Caco-2 (cell line): Measurements from ENCODE around the gene CD14. TPM values are rescaled to one million over a fixed set of nuclear protein-coding genes. Genes with fewer than 3 reads are reported as not detected.
"Not testable (repeated sequence)": the region's sequence is repeated elsewhere in the genome, so short reads cannot be mapped to it uniquely, and the experiment has no call there.

Experiments used
- BruUV-seq: library from RNA; stranded (reverse); fragments of 400-500 nt; replicated peaks from 2 replicates; lab custom pipeline; 2021; lab: Mats Ljungman, UMichigan
- CTCF ChIA-PET: fragments of 300-600 bp; sonication (Branson Sonifier 250); formaldehyde crosslinking; loops from one replicate; lab custom pipeline; 2022; ENCODE audit warnings: antibody characterized with exemption; lab: Charles Lee
- POLR2A ChIA-PET: fragments of 300-600 bp; sonication (Branson Sonifier 250); formaldehyde crosslinking; loops from one replicate; lab custom pipeline; 2022; ENCODE audit warnings: antibody characterized with exemption; lab: Charles Lee
- DNase-seq, 2 experiments: peaks; one replicate each; pipeline versions ENCODE4 v3.0.0 to v3.0.0-alpha.2; 2020 to 2022
- H3K27me3 ChIP-seq: replicated peaks from 2 replicates; pipeline ENCODE4 v1.6.0; 2011; ENCODE audit warnings: low read length; ENCODE audit not compliant: control insufficient read depth, insufficient read depth
- H3K36me3 ChIP-seq: 2 replicates; pipeline ENCODE4 v1.5.1; 2011; ENCODE audit warnings: low read length; ENCODE audit not compliant: control insufficient read depth, insufficient read depth
- H3K4me1 ChIP-seq: fragments of 250-450 bp; sonication (Bioruptor Pico); 2 replicates; pipeline ENCODE4 v1.5.1; 2020; ENCODE audit warnings: mild to moderate bottlenecking
- H3K4me3 ChIP-seq: 2 replicates; pipeline ENCODE4 v1.5.1; 2011; ENCODE audit warnings: low read depth, mild to moderate bottlenecking, control low read depth, low read length
- H3K9me3 ChIP-seq: fragments of 250-450 bp; sonication (Bioruptor Pico); 2 replicates; pipeline ENCODE4 v1.5.1; 2020; ENCODE audit warnings: mild to moderate bottlenecking, moderate library complexity
- H3K27ac Mint-ChIP-seq: one replicate; pipeline ENCODE4 v1.8.0; 2022; ENCODE audit warnings: mixed read lengths; ENCODE audit not compliant: unreplicated experiment
- H3K27me3 Mint-ChIP-seq: one replicate; pipeline ENCODE4 v1.8.0; 2022; ENCODE audit warnings: mixed read lengths; ENCODE audit not compliant: insufficient read depth, unreplicated experiment
- H3K36me3 Mint-ChIP-seq: one replicate; pipeline ENCODE4 v1.8.0; 2022; ENCODE audit warnings: mild to moderate bottlenecking, mixed read lengths; ENCODE audit not compliant: insufficient read depth, unreplicated experiment
- H3K4me1 Mint-ChIP-seq: one replicate; pipeline ENCODE4 v1.8.0; 2022; ENCODE audit warnings: low read depth, mixed read lengths; ENCODE audit not compliant: unreplicated experiment
- H3K4me3 Mint-ChIP-seq: one replicate; pipeline ENCODE4 v1.8.0; 2022; ENCODE audit warnings: mild to moderate bottlenecking, moderate library complexity, mixed read lengths; ENCODE audit not compliant: unreplicated experiment
- H3K9me3 Mint-ChIP-seq: one replicate; pipeline ENCODE4 v1.8.0; 2022; ENCODE audit warnings: mixed read lengths; ENCODE audit not compliant: unreplicated experiment
- CTCF ChIP-seq, 2 experiments: fragments of 200-600 bp in 1 of 2; IDR thresholded peaks; 1 replicate in 1 of 2; 2 replicates in 1 of 2; pipeline versions ENCODE4 v1.5.1 to v1.8.0; 2011 to 2022; ENCODE audit warnings: antibody characterized with exemption in 1 of 2, control low read depth in 1 of 2, inconsistent platforms in 1 of 2, low read depth in 1 of 2, low read length in 1 of 2, mild to moderate bottlenecking in 1 of 2, moderate library complexity in 1 of 2; ENCODE audit not compliant: insufficient read depth in 1 of 2, severe bottlenecking in 1 of 2, unreplicated experiment in 1 of 2
- intact Hi-C: fragments of 100-400 bp; cut with micrococcal nuclease; formaldehyde crosslinking; loops from one replicate; pipeline ENCODE4 v1.10.0; 2022; ENCODE audit not compliant: unreplicated experiment
- total RNA-seq: library from RNA; stranded (reverse); gene quantifications from 2 replicates; pipeline ENCODE4 v1.2.3, GENCODE V29; 2022

Gene CD14
- total RNA-seq, 1 experiment from 2014 or later: 13.3 TPM

DNA sequence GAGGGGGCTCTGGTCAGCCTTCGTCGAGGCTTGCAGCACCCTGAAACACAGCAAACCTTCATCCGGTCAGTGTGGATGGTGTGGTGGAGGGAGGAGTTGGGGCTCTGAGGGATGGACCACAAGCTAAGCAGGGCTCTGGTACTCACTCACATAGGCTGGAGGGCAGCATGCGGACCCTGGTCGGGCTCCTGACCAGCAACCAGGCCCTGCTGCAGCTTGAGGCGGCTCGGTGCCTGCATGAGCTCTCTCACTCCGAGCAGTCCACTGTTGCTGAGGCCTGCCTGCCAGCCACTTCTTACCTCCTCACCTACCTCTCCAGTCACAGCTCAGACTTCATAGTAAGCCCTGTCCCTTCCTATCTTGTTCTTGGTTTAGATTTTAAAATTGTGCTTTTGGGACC is 8.7 kb upstream of the CD14 start:
- no peak overlapping the region for H3K27ac Mint-ChIP-seq
- no peak for DNase-seq
- Histone ChIP-seq H3K4me1 (peaks cover 17% of the 10 kb centered on the region), H3K27me3 (no peaks in the 10 kb centered on the region), H3K4me3 (no peak overlapping the region), H3K9me3 (no peaks in the 10 kb centered on the region), H3K36me3 (peaks cover 4% of the 10 kb centered on the region; the same call in 1 of the 2 replicates)
- H3K27me3 Mint-ChIP-seq: no peaks in the 10 kb centered on the region
- no peak overlapping the region for H3K4me3 Mint-ChIP-seq
- no TSS peak for BruUV-seq
- H3K36me3 Mint-ChIP-seq: peaks cover 48% of the 10 kb centered on the region
- TF ChIP-seq CTCF (IDR thresholded peaks at IDR 0.05; ENCODE audit: insufficient read depth in 1 of 2, low read depth in 1 of 2, low read length in 1 of 2, severe bottlenecking in 1 of 2, unreplicated experiment in 1 of 2): no peak
- intact Hi-C loops: loop anchor here (10.0 kb wide), 1 partner anchor 427 kb away; no protein-coding TSS in a partner anchor
- no peaks in the 10 kb centered on the region for H3K9me3 Mint-ChIP-seq
- ChIA-PET POLR2A (no interaction called here), CTCF (no interaction called here)
- peaks cover 31% of the 10 kb centered on the region for H3K4me1 Mint-ChIP-seq

GRCh38 chr5:140639148-140639981 is 6.4 kb upstream of the CD14 start, which contains the start of gene TMCO6:
TSS of gene TMCO6 (plus strand) at chr5:140639451. CDS start at chr5:140639528, 77 bp downstream.
- Histone ChIP-seq H3K27me3 (no peaks in the 10 kb centered on the region), H3K4me1 (peaks cover 17% of the 10 kb centered on the region), H3K9me3 (no peaks in the 10 kb centered on the region), H3K36me3 (peaks cover 4% of the 10 kb centered on the region; the same call in 1 of the 2 replicates), H3K4me3 (peak within 1 kb of the TSS; percentile 96)
- Mint-ChIP-seq H3K9me3 (no peaks in the 10 kb centered on the region), H3K27me3 (no peaks in the 10 kb centered on the region), H3K4me3 (peak within 1 kb of the TSS; percentile 83), H3K4me1 (peaks cover 27% of the 10 kb centered on the region), H3K36me3 (peaks cover 35% of the 10 kb centered on the region), H3K27ac (peak within 1 kb of the TSS; percentile 96)
- TF ChIP-seq CTCF (IDR thresholded peaks at IDR 0.05; ENCODE audit: insufficient read depth in 1 of 2, low read depth in 1 of 2, low read length in 1 of 2, severe bottlenecking in 1 of 2, unreplicated experiment in 1 of 2): peak; percentile 74 to 77
- intact Hi-C loops: loop anchor here (1.0 to 5.0 kb wide), 10 partner anchors 8 to 282 kb away; partner anchors contain the start of genes ANKHD1, APBB3, EIF4EBP3 and IK
- BruUV-seq: TSS peak; percentile 40
- DNase-seq: peak; percentile 97 to 98
- POLR2A ChIA-PET: interaction anchor here (0.6 to 2.7 kb wide), 9 partner anchors 8 to 237 kb away, joined by 3 to 26 read pairs (median 4); partner anchors contain the start of genes EIF4EBP3, IK, NDUFA2 and SRA1
- CTCF ChIA-PET: interaction anchor here (0.6 to 2.9 kb wide), 3 partner anchors 8 to 1297 kb away, joined by 3 to 10 read pairs (median 5); partner anchors contain the start of genes EIF4EBP3, IK and NDUFA2

- Mint-ChIP-seq H3K27ac (peak overlapping the region; percentile 96), H3K4me1 (peaks cover 27% of the 10 kb centered on the region), H3K36me3 (peaks cover 34% of the 10 kb centered on the region), H3K4me3 (peak overlapping the region; percentile 83)
- H3K4me1 ChIP-seq: peaks cover 17% of the 10 kb centered on the region
- H3K36me3 ChIP-seq, H3K27me3 ChIP-seq, BruUV-seq, H3K9me3 Mint-ChIP-seq, H3K9me3 ChIP-seq, DNase-seq, H3K27me3 Mint-ChIP-seq: not testable (repeated sequence)
- intact Hi-C loops: loop anchor here (1.0 to 5.0 kb wide), 10 partner anchors 8 to 282 kb away; partner anchors contain the start of genes ANKHD1, APBB3, EIF4EBP3 and IK
- peak overlapping the region; percentile 28 for H3K4me3 ChIP-seq
- CTCF ChIA-PET: interaction anchor here (0.9 to 2.9 kb wide), 2 partner anchors 9 to 92 kb away, joined by 3 to 10 read pairs; partner anchors contain the start of genes EIF4EBP3, IK and NDUFA2
- POLR2A ChIA-PET: interaction anchor here (0.6 to 2.7 kb wide), 7 partner anchors 9 to 92 kb away, joined by 3 to 26 read pairs (median 5); partner anchors contain the start of genes EIF4EBP3, IK, NDUFA2 and SRA1
Measured at GRCh38 chr5:140638898-140639147, 5.8 kb upstream of the CD14 start.
